ENCODE measurements around the gene RAB33A.

The RAB33A gene

DNA sequence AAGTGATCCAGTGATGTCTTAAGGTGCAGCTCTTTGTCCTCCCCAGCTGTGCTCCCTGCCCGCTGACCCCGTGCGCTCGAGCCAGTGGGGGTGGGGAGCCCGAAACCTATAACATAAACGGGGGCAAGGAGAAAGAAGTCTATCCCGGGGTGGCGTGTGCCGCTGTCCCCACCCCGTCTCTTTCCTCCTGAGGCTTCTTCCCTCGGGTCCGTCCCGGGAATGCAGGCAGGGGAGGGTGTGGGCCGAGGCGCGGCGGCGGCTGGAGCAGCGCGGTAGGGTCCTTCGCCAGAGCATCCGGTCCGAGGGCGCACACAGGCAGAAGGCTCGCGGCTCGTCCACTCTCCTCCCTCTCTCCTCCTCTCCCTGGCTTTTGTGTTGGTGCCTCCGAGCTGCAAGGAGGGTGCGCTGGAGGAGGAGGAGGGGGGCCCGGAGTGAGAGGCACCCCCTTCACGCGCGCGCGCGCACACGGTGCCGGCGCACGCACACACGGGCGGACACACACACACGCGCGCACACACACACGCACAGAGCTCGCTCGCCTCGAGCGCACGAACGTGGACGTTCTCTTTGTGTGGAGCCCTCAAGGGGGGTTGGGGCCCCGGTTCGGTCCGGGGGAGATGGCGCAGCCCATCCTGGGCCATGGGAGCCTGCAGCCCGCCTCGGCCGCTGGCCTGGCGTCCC is at the start of gene RAB33A:
Gene RAB33A (plus strand): TSS at position 517 of the 681 bp plus-strand sequence. CDS start 101 bp downstream, at position 618.
- no peak for DNase-seq (ENCODE audit: low spot score)

DNA sequence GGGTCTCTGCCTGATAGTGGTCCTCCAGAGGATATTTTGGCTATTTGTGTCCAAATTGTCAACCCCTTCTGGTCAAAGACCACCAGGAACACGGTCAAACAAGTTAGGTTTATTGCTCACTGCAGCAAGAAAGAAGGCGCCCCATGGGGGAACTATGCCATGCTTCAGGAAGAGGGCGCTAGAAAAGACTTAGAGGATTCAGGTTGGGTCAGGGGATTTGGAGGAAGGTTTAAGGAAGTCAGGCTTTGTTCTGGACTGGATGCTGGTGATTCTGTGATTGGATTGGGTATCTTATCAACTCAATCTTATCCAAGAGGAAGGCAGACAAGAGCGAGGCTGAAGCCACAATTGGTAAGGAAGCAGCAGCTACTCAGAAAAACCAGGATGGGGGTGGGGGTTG is 47.2 kb upstream of the RAB33A start:
- DNase-seq (ENCODE audit: low spot score) = no peak

DNA sequence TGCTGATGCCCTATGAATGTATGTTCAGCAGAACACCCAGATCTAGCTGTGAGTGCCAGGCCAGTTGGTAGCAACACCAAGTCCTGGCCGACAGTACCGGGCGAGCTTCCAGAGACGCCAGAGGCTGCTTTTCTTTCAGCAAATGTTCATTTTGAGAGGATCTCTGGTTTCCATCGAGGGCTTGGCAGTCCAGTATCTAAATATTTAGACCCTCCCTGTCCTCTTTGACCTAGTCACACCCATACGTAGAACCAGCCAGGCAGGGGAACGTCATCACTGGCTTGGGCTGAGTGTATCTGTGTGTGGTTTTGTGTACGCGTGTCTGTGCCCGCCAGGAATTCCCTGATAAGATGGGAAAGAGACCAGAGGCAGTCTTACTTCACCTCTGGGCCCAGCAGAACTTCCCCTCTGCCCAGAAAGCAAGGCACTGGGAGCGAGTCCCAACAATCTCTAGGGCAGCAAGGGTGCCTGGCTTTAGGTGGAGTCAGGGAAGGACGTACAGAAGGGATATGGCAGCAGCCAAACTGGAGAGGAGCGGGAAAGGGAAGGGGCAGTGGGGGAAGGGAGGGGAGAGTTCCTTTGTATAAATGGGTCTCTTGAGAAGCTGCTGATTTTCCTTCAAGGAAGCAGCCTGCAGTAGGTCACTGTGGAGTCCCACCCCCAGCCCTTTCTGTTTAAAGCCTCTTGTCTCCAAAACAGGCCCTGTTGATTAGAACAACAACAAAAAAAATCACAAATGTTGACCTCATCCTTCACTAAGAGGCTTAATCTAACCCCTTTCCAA is 46.5 kb upstream of the RAB33A start:
- DNase-seq (ENCODE audit: low spot score) = no peak

DNA sequence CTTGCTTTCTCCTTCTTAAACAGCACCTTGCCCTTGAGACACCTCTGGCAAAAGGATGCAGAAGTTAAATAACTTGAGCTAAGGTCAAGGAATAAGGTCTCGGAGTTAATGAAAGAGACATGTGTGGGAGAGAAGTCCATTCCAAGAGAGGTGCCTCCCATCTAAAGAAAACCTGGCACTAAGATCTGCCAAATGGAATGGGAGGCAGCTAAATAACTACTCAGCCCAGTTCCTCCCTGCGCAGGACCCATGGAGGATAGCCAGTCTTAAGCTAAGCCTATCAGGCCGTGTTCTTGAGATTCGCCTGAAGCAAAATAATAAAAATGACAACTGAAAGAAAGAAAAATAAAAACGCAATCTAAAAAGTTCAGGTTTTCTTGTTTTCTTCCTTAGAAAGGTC is 40.8 kb upstream of the RAB33A start:
- DNase-seq (ENCODE audit: low spot score) = no peak

DNA sequence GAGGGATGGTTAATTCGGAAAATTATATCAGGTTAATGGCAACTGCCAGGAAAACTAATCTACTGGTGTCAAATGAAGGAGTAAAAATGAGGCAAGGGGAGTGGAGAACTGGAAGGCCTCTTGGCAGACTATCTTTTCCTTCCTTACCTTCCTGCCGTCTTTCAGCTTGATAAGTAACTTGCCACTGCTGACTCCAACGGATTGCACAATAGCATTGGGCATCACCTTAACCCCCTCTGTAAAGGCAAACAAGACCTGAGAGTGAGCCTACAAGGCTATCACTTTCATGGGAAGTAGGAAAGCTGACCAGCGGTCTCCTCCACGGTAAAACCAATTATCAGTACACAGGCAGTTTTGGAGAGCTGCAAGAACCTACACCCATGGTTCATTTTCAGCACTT is 35.3 kb upstream of the RAB33A start:
- no peak for DNase-seq (ENCODE audit: low spot score)

DNA sequence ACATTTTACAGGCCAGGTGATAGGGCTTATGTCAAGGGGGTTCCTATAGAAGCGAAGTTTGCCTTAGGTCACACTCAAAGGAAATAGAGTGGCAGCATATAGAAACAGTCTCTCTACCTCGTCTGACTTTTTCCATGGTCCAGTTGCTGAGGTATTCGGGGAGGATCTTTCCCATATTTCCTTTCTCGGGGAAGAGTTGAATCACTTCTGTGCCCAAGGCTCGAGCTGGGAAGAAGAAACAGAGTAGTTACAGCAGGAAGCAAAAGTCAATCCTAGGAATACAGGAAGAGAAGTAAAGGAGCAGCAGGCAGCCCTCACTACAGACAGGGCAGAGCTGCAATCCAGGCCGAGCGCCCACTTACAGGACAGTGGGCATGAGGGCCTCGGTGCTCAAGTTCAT is 34.8 kb upstream of the RAB33A start:
- no peak for DNase-seq (ENCODE audit: low spot score)

DNA sequence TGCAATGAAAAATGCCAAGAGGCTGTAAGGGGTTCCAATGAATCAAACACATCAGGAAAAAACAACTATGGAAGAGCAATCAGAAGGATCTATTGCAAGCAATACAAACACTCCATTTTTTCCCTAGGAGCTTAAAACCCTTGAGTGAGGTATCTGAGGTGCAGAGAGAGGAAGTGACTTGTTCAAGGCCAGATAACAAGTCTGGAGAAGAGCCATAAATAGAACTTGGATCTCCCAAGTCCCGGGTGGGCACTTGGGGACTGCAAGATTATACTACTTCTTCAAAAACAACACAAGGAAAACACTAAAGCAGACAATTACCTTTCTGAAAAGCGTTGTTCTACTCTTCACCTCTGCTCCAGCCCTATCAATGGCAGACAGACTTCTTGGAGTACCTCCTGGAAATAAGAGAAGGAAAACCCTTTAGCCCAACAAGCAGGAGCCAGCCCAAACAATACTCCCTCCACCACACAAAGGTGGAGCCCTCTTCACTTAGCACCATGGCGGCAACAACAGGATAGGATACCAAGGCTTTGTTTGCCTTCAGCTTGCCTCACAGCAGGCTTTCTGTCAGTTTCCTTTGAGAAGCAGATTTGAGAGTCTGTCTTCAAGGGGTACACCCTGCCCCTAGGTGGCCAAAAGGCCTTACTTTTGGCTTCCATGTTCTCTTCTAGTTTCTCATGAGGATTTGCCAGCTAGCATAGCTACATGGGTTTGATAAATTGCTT is 32.1 kb upstream of the RAB33A start:
- no peak for DNase-seq (ENCODE audit: low spot score)

DNA sequence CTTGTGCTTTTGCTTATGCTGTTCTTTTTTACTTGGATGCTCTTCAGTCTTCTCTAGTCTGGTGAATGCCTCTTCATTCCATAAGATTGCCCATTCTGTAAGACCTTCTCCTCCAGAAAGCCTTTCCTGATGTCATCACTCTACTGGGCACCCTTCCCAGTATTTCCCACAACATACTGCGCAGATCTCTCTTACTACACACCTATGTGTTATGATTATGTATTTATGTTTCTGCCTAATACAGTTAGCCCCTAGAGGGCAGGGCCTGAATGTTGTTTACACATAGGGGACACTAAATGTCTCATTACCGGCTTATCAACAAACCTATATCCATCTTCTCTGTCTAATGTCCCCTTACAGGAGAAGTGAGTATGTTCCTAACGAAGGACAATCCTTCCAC is 27.3 kb upstream of the RAB33A start:
- DNase-seq (ENCODE audit: low spot score) = no peak

DNA sequence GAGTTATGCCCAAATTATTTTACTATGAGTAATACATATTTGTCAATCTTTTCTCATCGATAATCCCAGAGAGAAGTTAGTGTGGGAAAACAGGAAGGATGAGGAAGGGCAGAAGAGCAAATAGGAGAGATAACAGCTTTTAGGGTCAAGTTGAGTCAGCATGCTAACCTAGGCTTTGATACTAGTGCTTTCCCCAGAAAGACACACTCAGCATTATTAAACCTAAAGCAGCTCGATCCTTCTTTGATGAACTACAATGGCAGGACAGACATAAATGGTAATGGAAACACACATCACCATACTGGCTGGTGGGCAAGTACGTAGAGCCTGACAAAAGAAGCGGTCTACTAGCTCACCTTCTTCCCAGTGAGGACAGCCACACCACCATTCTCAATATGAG is 26.6 kb upstream of the RAB33A start:
- no peak for DNase-seq (ENCODE audit: low spot score)

DNA sequence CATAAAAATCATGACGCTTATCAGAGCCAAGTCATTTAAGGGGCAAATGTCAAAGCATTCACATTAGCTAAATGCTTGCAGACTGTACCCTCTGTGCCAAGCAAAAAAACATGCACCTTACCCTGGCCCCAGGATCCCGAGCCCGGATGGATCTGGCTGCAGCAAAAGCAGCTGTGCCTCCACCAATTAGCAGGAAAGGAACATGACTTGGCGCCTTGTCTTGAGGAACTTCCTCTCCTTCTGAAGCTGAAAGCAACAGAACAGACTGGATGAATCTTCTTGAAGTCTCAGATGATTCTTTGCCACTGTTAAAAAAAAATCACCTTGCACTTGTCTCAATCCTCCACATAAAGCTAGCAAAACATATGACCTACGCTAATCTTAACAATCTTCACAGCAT is 24.1 kb upstream of the RAB33A start:
- no peak for DNase-seq (ENCODE audit: low spot score)

DNA sequence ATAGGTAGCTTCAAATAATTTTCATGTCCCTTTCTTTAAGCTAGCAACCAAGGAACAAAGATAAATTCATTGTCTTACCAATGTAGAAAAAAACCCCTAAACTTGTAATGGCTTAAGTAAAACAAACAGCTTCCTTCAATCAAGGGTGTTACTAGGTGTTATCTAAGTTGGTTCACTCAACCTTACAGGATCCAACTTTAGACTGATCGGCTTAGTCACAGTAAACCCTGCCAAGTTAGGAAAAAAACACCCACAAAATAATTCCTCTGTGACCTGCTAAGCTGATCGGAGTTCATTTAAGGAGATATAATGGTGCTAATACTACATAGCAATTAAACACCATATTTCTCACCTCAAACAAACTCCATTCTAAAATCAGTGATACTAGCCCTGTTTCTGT is 16.2 kb upstream of the RAB33A start:
- no peak for DNase-seq (ENCODE audit: low spot score)

DNA sequence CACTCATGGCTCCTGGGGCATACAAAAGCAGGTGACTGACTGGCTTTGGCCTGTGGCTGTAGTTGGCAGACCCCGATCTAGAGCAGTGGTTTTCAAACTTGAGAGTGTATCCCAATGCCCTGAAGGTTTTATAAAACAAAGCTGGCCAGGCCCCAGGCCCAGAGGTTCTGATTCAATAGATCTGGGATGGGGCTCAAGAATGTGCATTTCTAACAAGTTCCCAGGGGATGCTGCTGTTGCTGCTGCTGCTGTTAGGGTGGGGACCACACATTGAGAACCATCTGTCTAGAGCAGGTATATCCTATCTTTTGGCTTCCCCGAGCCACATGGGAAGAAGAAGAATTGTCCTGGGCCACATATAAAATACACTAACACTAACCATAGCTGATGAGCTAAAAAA is 13.5 kb upstream of the RAB33A start:
- DNase-seq (ENCODE audit: low spot score) = no peak

DNA sequence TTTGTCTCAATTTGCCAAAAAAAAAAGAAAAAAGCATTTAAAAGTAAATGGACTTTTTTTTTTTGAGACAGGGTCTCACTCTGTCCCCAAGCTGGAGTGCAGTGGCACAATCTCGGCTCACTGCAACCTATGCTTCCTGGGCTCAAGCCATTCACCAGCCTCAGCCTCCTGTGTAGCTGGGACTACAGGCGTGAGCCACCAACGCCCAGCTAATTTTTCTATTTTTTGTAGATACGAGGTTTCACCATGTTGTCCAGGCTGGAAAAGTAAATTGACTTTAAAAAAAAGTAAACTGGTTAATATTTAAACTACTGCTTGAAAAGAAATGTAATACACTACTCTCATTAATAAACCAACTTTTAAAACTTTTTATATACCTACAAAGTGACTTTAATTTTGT is 12.0 kb upstream of the RAB33A start:
- no peak for DNase-seq (ENCODE audit: low spot score)

DNA sequence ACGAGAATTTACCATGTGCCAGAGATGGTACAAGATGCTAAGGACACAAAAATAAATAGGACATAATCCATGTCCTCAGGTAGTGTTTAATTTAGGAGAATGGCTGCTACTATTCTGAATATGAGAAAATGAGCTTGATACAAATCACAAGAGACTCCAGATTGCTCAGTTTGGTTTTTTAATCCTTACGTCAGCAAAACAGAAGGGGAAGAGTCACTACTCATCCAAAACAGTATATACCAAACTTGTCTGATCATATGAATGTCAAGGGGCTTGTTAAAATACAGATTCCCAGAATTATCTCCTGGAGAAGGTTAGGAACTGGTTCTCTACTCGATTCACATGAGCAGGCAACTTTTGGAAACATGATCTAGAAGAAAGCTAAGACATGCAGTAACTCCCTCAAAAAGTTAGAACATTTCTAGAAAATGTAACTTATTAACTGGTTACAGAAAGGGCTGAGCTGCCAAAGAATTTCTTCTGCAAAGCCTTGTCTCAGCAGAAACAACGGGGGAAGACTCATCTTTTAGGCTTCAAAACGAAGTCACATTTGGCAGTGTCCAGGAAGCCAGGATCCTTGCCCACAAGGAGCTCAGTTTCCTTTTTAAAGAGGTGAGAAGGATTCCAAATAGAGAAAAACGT is 9.5 kb upstream of the RAB33A start:
- no peak for DNase-seq (ENCODE audit: low spot score)

DNA sequence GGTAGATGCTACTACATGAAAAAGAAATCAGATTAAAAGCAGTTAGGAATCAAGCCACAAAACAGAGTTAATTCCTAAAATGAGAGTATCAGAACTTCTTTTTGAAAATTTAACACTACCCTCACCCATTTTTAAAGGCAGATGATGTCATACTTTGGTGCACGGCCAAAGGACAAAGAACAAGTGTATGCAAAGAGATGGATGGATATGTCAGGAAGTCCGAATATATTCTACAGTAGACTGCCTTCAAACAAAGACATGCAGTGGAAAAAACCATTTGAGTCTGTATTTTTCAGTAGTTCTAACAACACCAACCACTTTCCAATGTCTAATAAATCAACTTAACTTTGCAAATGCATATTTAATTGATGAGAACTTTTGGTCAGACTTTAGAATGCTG is 8.4 kb upstream of the RAB33A start:
- DNase-seq (ENCODE audit: low spot score) = no peak

DNA sequence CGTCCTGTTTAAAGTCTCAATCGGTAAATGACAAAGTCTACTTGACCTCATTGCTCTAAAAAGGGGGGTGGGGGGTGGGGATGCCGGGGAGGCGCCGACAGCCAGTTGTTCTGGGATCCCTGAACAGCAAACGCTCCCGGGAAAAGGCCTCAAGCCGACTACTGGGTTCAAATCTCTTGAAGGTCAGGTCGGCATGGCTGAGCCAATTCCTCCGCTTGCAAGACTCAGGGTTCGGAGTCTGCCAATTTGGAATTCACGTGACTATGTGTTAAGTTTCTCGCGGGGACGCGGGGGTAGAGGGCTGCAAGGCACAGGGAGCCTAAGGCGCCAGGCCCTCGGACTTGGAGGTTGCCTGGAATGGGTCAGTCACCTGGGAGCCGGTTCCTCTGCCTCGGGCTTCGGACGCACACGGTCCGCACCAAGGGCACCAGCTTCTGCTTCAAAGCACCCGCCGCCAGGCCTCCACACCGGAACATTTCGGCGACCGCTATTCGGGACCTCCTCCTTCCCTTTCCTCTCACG is 6.5 kb upstream of the RAB33A start:
- DNase-seq (ENCODE audit: low spot score) = no peak

DNA sequence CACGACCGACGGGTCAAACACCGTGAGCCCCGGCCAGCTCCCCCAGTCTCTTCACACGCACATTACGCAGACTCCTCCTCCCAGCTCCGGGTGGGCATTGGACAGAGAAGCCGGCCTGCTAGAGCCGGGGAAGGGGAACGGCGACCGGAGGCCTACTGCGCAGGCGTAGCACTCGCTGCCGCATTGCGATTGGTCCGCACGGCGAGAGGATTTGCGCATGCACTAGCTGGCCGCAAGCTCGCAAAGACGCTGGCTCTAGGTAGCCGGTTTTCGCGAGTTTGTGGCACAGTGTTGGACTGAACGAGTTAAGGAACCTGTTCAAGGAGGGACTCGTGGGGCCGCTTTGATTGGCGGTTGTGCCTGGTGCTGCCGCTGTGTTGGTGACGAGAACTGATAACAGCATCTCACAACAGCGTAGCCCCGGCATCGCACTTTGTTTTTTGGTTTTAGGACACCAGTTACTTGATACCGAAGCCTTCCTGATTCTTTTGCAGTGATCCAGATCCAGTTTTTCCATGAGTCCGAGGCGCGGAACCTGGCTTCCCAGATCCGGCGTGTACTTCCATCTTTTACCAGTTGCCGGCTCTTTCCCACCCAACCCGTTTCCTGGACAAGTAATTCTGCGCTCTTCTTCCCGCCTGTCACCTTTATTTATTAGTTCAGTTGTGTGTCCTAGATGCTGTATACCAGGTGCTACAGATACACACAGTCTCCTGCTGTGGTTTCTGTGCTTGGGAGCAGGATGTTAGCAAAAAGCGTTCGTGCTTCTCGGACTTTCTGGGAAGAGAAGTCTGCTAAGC is 5.9 kb upstream of the RAB33A start, which contains the start of gene AIFM1:
Gene AIFM1 (minus strand): TSS at position 139 of the 800 bp plus-strand sequence. CDS start 185 bp downstream, outside the sequence.
- peak; percentile 85 for DNase-seq (ENCODE audit: low spot score)

DNA sequence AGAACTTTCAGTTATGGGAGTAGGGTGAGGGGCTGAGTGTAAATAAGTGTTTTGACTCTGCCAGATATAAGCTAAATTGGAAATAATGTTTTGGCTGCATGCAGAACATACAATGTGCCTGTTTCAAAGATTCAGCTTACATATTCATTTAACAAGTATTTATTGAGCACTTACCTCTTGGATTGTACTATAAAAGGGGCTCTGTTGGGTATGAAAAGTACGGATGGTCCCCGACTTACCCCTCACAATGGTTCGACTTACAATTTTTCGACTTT is 5.3 kb upstream of the RAB33A start:
- no peak for DNase-seq (ENCODE audit: low spot score)

DNA sequence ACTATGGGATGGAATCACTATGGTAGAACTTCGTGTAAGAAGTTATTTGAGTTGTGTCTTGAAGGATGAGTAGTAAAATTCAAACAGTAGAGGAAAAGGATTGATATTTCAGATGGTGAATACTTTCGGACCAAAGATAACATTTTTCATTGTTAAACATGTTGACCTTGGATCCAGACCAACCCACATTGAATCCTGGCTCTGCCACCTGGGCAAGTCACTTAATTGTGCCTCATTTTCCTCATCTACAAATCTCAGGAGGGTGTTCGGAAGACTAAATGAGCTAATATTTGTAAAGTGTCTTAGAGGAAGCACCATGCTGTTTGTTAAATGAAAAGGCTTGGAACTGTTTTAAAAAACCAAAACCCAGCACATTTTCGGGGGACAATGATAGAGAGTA is 4.7 kb upstream of the RAB33A start:
- no peak for DNase-seq (ENCODE audit: low spot score)

DNA sequence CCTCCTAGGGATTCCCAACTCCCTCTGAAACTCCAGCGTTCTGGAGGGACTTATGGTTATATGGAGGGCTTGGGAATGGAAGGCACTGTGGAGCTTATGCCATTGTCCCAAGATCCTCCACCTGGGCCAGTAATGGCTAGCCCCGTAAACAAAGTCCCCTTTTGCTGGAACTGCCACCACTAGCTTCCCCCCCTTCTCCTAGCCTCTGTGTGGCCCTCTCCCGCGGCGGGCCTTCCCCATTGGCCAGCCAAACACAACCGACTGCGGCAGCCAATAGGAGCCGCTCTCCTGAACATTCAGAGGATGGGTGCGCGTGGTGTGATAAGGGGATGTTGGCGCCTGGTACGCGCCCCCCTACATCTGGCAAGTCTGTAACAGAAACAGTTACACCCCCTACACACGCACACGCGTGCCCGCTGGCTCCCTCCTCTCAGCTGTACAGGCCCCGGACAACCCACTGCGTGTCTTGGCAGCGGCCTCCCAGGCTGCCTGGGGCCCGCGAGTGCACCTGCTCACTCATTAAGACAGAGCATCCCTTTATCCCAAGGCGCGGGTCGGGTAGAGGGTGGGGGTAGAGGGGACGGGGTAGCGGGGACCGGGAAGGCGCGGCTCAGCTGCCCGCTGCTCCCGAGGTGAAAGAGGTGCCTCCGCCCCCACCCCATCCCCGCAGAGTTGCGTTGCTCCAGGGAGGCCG is 863 bp upstream of the RAB33A start:
- no peak for DNase-seq (ENCODE audit: low spot score)
